T-helper 2 cell treated with Interferon-gamma antibody and Interleukin-4, amounts not matched to agents 5 μg/mL and 100 μg/mL, for 36 hours (primary cell): ENCODE data around the gene CSTB.
A peak's percentile ranks its signal among the peaks of the same experiment; 100 is the strongest.

ENCODE experiments used
- DNase-seq: peaks from one replicate; pipeline ENCODE4 v3.0.0; 2021; ENCODE audit warnings: low spot score
- H3K27ac Mint-ChIP-seq: one replicate; pipeline ENCODE4 v1.8.0; 2021; ENCODE audit warnings: mild to moderate bottlenecking, mixed read lengths
- H3K27me3 Mint-ChIP-seq: one replicate; pipeline ENCODE4 v1.8.0; 2021; ENCODE audit warnings: low read depth, mixed read lengths
- H3K36me3 Mint-ChIP-seq: one replicate; pipeline ENCODE4 v1.8.0; 2021; ENCODE audit warnings: low read depth, mixed read lengths
- H3K4me1 Mint-ChIP-seq: one replicate; pipeline ENCODE4 v1.8.0; 2021; ENCODE audit warnings: low read depth, mixed read lengths
- H3K4me3 Mint-ChIP-seq: one replicate; pipeline ENCODE4 v1.8.0; 2022; ENCODE audit warnings: mild to moderate bottlenecking, moderate library complexity, mixed read lengths
- H3K9me3 Mint-ChIP-seq: one replicate; pipeline ENCODE4 v1.8.0; 2021; ENCODE audit warnings: mixed read lengths

Gene CSTB

DNA sequence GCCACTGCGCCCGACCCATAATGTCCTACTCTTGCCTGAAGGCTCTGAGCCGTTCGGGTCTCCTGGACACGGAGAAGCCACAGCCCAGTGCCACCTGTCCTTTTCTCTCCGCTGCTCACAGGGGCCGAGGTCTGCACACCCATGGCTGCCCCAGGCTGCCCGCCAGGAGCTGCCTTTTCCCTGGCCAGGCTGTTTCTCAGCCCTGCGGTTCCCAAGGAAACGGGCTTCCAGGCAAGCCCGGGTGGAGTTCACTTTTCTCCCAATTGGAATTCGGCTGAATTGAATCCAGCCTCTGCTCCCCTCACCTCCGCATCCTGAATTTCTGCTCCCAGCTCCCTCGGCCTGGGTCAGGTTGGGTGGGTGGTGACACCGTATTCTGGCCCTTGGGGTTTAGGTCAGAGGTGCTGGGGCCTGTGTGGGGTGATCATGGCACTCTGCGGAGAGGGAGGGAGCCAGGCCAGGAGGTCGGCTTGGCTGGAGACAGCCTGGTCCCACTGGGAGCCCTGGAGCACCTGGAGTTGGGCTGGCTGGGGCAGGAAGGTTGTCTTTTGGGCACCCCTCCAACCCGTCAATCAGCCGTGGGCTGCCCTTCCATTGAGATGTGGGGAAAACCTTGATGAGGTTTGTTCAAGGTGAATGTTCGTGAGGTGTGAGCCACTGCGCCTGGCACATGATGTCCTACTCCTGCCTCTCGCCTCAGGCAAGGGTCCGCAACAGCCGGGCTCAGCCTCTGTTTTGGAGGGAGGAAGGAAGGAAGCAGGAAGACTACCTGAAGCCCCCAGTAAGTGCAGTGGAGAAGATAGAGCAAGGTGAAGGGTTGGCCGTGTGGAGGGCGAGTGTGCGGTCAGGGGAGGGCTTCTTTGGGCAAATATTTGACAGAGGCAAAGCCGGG, 38.4 kb upstream of the CSTB start:
- H3K27me3 Mint-ChIP-seq = no peaks in the 10 kb centered on the region
- DNase-seq = no peak
- H3K4me3 Mint-ChIP-seq = no peak overlapping the region
- H3K4me1 Mint-ChIP-seq = peaks cover 16% of the 10 kb centered on the region
- H3K36me3 Mint-ChIP-seq = peaks cover 5% of the 10 kb centered on the region
- H3K9me3 Mint-ChIP-seq = peaks cover 9% of the 10 kb centered on the region
- H3K27ac Mint-ChIP-seq = peak overlapping the region; percentile 53

DNA sequence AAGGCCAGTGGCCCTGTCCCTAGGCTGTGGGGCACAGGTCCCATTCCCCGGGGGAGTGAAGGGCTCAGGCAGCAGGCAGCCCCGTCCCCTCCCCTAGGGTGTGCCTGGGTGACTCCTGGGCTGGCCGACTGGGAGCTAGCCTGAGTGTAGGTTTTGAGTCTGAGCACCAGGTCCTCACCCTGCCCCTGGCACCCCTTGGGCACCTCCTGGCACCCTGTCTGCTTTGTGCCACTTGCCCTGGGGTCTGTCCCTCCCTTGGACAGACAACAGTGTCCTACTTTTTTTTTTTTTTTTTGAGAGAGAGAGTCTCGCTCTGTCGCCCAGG, 37.5 kb upstream of the CSTB start:
- Mint-ChIP-seq H3K9me3 (peaks cover 3% of the 10 kb centered on the region), H3K4me3 (no peak overlapping the region), H3K36me3 (no peaks in the 10 kb centered on the region), H3K4me1 (peaks cover 12% of the 10 kb centered on the region), H3K27ac (no peak overlapping the region), H3K27me3 (no peaks in the 10 kb centered on the region)
- DNase-seq = no peak

DNA sequence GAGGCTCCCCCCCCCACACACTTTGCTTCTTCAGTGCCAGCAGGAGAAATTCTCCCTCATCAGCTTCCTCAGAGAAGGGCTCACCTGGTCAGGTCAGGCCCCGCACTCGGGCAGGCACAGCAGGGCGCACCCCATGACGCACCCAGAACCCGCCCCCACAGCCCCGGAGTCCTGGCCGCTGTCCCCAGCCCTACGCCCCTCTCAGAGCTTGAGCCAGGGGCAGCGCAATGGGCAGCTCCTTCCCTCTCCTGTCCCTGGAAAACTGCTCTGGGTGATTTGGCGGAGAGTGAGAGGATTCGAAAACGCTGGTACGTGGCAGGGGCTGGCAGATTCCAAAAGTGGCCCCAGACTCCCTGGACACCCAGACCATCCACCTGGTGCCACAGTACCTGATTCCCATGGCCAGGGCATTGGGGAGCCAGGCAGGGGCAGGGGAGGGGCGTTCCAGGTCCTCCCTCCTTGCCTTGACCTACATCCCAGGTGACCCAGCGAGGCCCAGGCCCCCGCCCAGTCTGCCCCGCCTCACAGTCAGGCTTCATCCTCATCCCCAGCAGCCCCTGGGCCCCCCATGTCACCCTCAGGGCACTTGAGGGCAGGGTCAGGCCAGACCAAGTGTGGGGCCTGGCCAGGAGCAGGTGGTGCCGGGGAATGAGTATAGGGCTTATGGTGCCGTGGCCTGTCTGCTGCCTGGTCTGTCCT, 37.0 kb upstream of the CSTB start:
- Mint-ChIP-seq H3K4me1 (peaks cover 12% of the 10 kb centered on the region), H3K27ac (no peak overlapping the region), H3K27me3 (no peaks in the 10 kb centered on the region), H3K36me3 (no peaks in the 10 kb centered on the region), H3K9me3 (no peaks in the 10 kb centered on the region), H3K4me3 (no peak overlapping the region)
- DNase-seq = no peak

DNA sequence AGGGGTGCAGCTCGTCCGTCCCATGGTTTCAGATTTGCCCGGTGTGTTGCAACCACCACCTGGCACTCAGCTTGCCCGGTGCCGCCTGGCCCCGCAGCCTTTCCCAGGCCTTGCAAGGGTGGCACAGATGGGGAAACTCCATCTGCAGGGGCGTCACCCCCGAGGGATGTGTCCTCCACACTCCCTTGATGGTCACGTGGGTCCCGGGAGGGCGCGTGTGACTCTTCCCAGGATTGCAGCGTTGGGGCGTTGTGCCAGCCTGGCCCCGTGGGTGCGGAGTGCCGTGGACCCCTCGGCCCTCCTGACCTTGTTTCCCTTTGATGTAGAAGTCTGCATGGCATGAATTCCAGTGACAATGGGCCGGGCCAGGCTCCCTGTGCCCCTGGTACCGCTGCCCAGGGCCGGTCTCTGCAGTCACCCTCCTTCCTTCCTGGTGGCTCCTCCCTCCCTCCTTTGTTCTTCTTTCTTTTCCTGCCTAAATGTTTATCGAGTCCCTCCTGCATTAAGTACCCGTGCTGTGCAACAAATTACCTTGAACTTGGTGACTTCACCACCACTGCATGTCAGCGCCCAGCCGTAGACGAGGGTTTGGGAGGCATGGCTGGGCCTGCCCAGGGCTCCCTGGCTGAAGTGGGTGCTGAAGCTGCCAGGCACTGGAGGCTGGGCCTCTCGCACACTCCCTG, 36.2 kb upstream of the CSTB start:
- H3K27me3 Mint-ChIP-seq = no peaks in the 10 kb centered on the region
- H3K4me3 Mint-ChIP-seq = no peak overlapping the region
- peaks cover 12% of the 10 kb centered on the region for H3K4me1 Mint-ChIP-seq
- no peaks in the 10 kb centered on the region for H3K9me3 Mint-ChIP-seq
- no peak for DNase-seq
- H3K36me3 Mint-ChIP-seq = no peaks in the 10 kb centered on the region
- H3K27ac Mint-ChIP-seq = no peak overlapping the region

DNA sequence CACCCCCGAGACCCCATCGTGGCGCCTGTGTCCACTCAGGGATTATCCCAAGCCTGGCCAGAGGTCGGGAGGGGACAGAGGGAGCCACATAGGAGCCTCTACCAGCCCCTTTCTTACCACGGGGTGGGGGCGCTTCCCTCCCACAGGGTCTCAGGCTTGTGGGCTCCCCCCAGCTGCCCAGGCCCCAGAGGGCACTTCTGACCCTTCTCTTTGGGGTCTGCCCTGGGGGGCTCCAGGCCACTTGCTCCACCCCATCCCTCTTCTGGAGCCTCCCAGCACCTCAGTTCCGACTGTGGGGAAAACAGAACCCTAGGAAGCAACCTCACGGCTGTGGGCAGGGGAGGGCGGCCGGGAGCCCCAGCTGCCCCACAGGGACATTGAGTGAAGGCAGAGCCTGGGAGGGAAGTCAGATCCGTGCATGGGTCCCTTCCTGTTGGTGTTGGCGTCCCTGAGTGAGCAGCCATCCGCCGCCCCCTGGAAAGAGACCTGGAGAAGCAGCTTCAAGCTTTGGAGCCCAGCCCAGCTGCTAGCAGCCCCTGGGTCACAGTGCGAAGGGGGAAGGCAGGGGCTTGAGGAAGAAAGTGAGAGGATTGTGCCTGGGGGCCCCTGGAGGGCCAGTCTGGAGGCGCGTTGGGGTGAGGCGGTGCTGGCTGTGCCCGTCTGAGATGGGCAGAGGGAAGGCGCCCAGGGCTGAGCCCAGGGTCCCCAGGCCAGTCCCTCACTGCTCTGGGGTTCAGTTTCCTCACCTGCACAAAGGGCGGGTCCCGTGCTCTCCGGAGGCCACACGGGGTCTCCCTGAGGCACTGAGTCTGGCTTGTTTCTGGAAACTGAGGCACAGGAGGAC, 35.4 kb upstream of the CSTB start:
- Mint-ChIP-seq H3K4me3 (no peak overlapping the region), H3K9me3 (no peaks in the 10 kb centered on the region), H3K27me3 (no peaks in the 10 kb centered on the region), H3K27ac (no peak overlapping the region), H3K4me1 (peaks cover 14% of the 10 kb centered on the region), H3K36me3 (no peaks in the 10 kb centered on the region)
- DNase-seq = no peak

DNA sequence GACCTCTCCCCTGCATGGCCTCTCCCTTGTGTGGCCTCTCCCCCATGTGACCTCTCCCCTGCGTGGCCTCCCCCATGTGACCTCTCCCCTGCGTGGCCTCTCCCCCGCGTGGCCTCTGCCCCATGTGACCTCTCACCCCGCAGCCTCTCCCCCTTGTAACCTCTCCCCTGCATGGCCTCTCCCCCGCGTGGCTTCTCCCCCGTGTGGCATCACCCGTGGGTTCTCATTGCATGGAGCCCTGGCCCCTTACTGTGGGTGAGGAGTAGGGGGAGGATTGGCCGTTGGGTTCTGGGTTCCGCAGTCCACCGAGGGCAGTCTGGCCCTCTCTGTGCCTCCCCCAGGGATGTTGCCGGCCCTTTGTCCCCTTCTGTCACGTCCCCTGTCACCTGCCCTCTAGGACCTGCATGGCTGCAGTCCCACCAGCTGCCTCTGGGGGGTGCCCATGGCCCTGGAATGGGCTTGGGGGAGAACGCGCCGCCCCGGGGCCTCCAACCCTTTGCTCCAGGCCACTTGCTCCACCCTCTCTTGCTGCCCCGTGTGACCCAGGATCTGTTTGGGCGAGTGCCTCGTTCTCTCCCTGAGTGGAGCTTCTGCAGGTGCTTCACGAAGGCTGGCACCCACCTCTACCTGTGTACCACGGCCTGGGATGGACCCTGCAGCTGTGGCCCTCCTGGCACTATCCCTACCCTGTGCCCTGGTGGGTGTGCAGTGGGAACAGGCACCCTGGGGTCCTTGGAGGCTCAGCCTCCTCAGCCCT, 34.6 kb upstream of the CSTB start:
- Mint-ChIP-seq H3K27me3 (no peaks in the 10 kb centered on the region), H3K4me3 (no peak overlapping the region), H3K4me1 (peaks cover 14% of the 10 kb centered on the region), H3K9me3 (no peaks in the 10 kb centered on the region), H3K36me3 (no peaks in the 10 kb centered on the region), H3K27ac (no peak overlapping the region)
- DNase-seq = peak; percentile 82

DNA sequence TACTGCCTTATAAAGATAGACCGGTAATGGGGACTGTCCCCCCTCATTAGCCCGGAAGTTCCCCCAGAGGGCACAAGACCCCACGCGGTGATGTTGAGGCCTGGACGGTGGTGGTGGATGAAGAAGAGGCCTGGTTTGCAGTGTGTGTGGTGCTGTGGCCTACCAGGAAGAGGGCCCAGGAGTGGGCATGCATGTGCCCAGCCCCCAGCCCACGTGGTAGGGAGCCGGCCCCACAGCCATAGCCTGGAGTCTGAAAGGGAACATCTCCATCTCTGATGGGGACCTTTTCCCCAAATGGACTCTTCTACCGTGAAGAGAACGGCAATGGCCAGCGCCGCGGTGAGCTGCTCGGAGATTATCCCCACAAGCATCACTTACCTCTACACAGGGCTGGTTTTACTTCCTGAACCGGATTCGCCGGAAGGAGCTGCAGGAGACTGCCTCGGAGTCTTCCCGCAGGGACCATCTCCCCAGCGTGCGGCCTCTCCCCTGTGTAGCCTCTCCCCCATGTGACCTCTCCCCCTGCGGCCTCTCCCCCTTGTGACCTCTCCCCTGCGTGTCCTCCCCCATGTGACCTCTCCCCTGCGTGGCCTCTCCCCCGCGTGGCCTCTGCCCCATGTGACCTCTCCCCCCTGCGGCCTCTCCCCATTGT, 33.9 kb upstream of the CSTB start:
- Mint-ChIP-seq H3K4me3 (no peak overlapping the region), H3K4me1 (peaks cover 14% of the 10 kb centered on the region)
- no peak for DNase-seq

DNA sequence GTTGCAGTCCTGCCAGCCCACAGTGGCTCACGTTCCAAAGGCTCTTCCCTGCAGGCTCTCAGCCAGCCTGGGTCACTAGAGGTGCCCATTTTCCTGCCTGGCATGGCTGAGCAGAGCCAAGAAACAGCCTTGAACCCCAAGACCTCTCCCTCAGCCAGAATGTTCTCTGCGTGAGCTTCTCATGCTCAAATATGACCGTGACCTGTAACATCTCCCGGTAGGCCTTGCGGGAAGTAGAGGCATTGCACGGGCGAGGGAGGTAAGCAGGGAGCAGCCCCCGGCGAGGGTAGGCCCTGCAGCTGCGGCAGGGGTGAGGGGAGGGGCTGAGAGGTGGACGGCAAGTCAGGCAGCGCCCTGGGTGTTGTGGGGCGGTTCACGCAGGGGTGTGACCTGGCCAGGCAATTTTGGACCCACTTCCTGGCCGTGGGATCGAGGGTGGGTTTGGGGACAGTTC, 33.3 kb upstream of the CSTB start:
- Mint-ChIP-seq H3K9me3 (no peaks in the 10 kb centered on the region), H3K4me3 (no peak overlapping the region), H3K36me3 (no peaks in the 10 kb centered on the region), H3K27ac (no peak overlapping the region), H3K27me3 (no peaks in the 10 kb centered on the region), H3K4me1 (peaks cover 11% of the 10 kb centered on the region)
- no peak for DNase-seq

More for the DNA sequence above, 33.9 kb upstream of the CSTB start:
- H3K9me3 Mint-ChIP-seq = no peaks in the 10 kb centered on the region
- no peaks in the 10 kb centered on the region for H3K36me3 Mint-ChIP-seq
- no peak overlapping the region for H3K27ac Mint-ChIP-seq
- H3K27me3 Mint-ChIP-seq = no peaks in the 10 kb centered on the region

DNA sequence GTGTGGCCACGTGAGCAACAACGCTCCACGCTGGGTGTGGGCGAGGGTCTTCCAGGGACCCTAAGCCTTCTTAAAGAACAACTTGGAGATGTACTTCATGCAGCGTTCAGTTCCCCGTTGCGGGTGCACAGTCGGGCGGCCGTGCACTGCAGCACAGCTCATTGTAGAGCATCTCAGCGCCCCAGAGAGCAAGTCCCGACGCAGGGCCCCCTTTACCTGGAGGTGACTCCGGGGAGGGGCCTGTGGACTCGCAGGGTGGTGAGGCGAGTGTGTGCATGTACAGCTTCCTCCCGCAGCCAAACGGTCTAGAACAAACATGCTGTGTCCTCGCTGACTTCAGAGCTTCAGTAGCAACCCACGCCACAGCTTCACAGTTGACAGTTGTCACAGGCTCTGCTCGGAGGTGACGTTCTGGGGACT, 32.7 kb upstream of the CSTB start:
- peaks cover 11% of the 10 kb centered on the region for H3K4me1 Mint-ChIP-seq
- no peak for DNase-seq
- H3K27ac Mint-ChIP-seq = no peak overlapping the region
- no peaks in the 10 kb centered on the region for H3K27me3 Mint-ChIP-seq
- no peaks in the 10 kb centered on the region for H3K36me3 Mint-ChIP-seq
- no peaks in the 10 kb centered on the region for H3K9me3 Mint-ChIP-seq
- H3K4me3 Mint-ChIP-seq = no peak overlapping the region

DNA sequence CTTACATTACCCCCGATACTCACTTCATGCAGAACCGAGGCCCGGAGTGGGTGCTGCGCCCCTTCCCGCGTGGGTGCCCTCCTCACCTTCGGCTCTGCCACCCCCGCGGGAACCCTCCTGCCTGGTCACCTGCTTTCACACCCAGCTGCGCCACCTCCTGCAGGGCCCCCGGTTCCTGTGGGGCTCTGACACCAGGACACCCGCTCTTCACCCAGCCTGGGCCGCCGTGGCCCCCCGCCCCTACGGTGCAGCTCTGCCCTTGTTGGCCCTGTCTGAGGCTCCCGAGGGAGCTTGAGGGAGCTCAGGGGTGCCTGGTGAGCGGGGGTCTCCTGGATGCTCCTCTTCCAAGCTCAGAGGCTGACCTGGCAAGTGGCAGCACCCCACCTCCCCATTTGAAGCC, 32.3 kb upstream of the CSTB start:
- DNase-seq = no peak
- H3K27ac Mint-ChIP-seq = no peak overlapping the region
- no peak overlapping the region for H3K4me3 Mint-ChIP-seq
- peaks cover 11% of the 10 kb centered on the region for H3K4me1 Mint-ChIP-seq
- H3K9me3 Mint-ChIP-seq = no peaks in the 10 kb centered on the region
- no peaks in the 10 kb centered on the region for H3K36me3 Mint-ChIP-seq
- no peaks in the 10 kb centered on the region for H3K27me3 Mint-ChIP-seq

DNA sequence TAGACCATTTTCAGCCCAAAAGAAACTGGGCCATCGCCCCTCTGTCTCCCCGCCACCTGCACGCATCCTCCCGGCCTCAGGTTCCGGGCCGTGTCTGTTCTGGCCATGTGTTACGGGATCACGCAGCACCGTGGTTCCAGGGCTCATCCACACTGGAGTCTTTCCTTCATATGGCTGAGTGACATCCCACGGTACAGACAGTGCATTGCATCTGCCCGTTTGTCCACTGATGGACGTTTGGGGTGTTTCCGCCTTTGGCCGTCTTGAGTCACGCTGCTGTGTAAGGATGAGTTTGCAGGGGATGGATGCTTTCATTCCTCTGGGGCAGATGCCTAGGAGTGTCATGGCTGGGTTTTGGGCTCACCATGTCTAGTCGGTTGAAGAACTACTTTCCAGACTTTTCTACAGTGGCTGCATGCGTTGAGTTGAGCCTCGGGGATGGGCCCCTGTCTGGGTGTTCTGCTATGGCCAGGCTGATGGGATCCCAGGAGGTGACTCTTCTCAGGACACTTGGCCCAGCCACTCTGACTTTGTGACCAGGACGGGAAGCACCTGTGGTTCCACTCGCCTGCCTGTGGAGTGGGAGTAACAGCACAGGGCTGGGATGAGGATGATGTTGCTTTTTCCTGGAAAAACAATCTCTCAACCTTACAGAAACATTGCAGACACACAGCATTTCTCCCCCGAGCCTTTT, 30.1 kb upstream of the CSTB start:
- H3K27ac Mint-ChIP-seq = no peak overlapping the region
- no peak for DNase-seq
- peaks cover under 1% of the 10 kb centered on the region for H3K36me3 Mint-ChIP-seq
- H3K4me1 Mint-ChIP-seq = peaks cover 7% of the 10 kb centered on the region
- no peaks in the 10 kb centered on the region for H3K27me3 Mint-ChIP-seq
- no peak overlapping the region for H3K4me3 Mint-ChIP-seq
- H3K9me3 Mint-ChIP-seq = no peaks in the 10 kb centered on the region

DNA sequence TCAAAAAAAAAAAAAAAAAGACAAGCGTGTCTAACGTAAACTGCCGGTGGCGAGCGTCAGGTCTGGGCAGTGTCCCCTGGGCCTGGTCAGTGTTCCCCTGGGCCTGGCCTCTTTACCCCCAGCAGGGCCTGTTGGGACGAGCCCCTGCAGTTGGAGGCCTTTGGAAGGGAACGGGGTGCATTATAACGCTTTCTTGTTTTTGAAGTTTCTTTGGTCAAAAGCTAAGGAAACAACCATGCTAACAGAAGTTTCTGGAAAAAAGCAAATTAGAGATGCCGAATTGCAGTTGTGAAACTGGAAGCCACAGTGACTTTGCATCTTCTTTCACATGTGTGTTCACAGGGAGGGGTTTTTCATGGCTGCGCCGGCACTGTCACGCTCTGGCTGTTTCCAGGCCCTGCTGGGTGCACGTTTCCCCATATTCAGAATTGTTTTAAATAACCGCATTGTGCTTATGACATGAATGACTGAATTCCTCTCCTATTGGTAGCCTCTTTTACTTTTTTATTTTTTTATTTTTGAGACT, 29.2 kb upstream of the CSTB start:
- peaks cover 2% of the 10 kb centered on the region for H3K4me1 Mint-ChIP-seq
- peaks cover 6% of the 10 kb centered on the region for H3K36me3 Mint-ChIP-seq
- H3K9me3 Mint-ChIP-seq = no peaks in the 10 kb centered on the region
- no peaks in the 10 kb centered on the region for H3K27me3 Mint-ChIP-seq
- DNase-seq = no peak
- H3K27ac Mint-ChIP-seq = no peak overlapping the region
- no peak overlapping the region for H3K4me3 Mint-ChIP-seq
